MM.1S (cell line): ENCODE data around the gene CHDH.

Experiments
- CTCF ChIP-seq: fragments of 300-600 bp; sonication (generic); IDR thresholded peaks from 2 replicates; pipeline ENCODE4 v1.5.1; 2016; ENCODE audit warnings: antibody characterized with exemption, low read length, mixed read lengths
- EZH2 ChIP-seq: fragments of 300-600 bp; sonication (generic); optimal IDR thresholded peaks from 2 replicates; pipeline ENCODE3; 2017; ENCODE audit warnings: low read depth, mild to moderate bottlenecking, antibody characterized with exemption, low read length, mixed read lengths
- EZH2phosphoT487 ChIP-seq: fragments of 300-600 bp; sonication (generic); IDR thresholded peaks from 2 replicates; pipeline ENCODE4 v1.6.1; 2018; ENCODE audit warnings: antibody characterized with exemption, low read length

DNA sequence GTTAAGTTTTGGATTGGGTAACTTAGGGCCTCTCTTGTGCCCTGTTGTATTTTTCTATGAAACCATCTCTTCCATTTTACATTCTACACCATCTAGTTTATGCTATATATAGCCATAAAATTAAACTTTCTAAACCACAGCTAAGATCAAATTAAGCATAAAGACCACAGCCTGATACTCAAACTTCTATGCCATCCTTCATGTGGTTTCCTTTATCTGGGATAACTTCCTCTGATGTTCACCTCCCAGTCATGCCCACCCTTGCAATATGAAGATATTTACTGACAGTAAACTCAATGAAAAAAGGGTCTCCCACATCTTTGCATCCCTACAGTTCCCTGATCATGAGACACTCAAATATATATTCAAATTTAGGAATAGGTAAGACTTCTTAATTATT is 41.2 kb upstream of the CHDH start:
- TF ChIP-seq EZH2: no peak
- TF ChIP-seq CTCF: no peak
- TF ChIP-seq EZH2phosphoT487: no peak
